HCT116 (cell line): ENCODE results near the gene IFT57. TPM values are rescaled to one million over a fixed set of nuclear protein-coding genes. Genes with fewer than 3 reads are reported as not detected.

Experiments
- ATAC-seq: fragments of 200-7000 bp; cut with Tn5 transposase; 2 replicates; pipeline ENCODE4 v1.9.1; 2020; ENCODE audit warnings: mild to moderate bottlenecking, moderate library complexity
- BruUV-seq: library from RNA; stranded (reverse); fragments of 400-500 nt; replicated peaks from 2 replicates; lab custom pipeline; 2021; lab: Mats Ljungman, UMichigan
- CTCF ChIA-PET: fragments of 300-600 bp; sonication (Branson Sonifier 250); formaldehyde crosslinking; loops from one replicate; lab custom pipeline; 2021; ENCODE audit warnings: antibody characterized with exemption; lab: Charles Lee
- POLR2A ChIA-PET: fragments of 300-600, 350-600 bp; sonication (Branson Sonifier 250); formaldehyde crosslinking; loops from one replicate; lab custom pipeline; 2021; ENCODE audit warnings: antibody characterized with exemption; lab: Charles Lee
- RAD21 ChIA-PET, 2 experiments: fragments of 300-600 bp; sonication (Branson Sonifier 250); formaldehyde crosslinking; loops; one replicate each; lab custom pipeline; 2023; ENCODE audit warnings: low total read pairs in 2 of 2; ENCODE audit not compliant: uncharacterized antibody in 2 of 2, unreplicated experiment in 2 of 2, low non-redundant PET in 1 of 2; lab: Charles Lee
- DNase-seq: peaks from one replicate; pipeline ENCODE4 v3.0.0-alpha.2; 2010; ENCODE audit warnings: low read depth, low spot score
- H2AFZ ChIP-seq: fragments of 200-600 bp; shearing (Covaris generic), sonication (generic); 2 replicates; pipeline ENCODE4 v1.6.1; 2017; ENCODE audit warnings: low read depth, mixed run types, mixed read lengths, antibody characterized with exemption, low read length; ENCODE audit not compliant: poor library complexity, severe bottlenecking
- H3K27ac ChIP-seq: 2 replicates; pipeline ENCODE4 v1.5.1; 2012; ENCODE audit warnings: low read depth, low read length
- H3K27me3 ChIP-seq: fragments of 200-600 bp; sonication (generic); 2 replicates; pipeline ENCODE4 v1.6.1; 2016; ENCODE audit warnings: mixed run types, low read length, mixed read lengths; ENCODE audit not compliant: insufficient read depth
- H3K36me3 ChIP-seq, 2 experiments: fragments of 200-500 bp in 1 of 2; fragments of 200-600 bp in 1 of 2; sonication (Bioruptor generic) in 1 of 2; sonication (generic) in 1 of 2; 2 replicates each; pipeline versions ENCODE4 v1.5.1 to v1.6.1; 2014 to 2016; ENCODE audit warnings: low read length in 2 of 2, inconsistent platforms in 1 of 2, mixed read lengths in 1 of 2, mixed run types in 1 of 2; ENCODE audit not compliant: insufficient read depth in 2 of 2, control insufficient read depth in 1 of 2
- H3K4me1 ChIP-seq, 2 experiments: fragments of 200-600 bp in 1 of 2; sonication (generic) in 1 of 2; 2 replicates each; pipeline versions ENCODE4 v1.5.1 to v1.6.1; 2012 to 2017; ENCODE audit warnings: low read length in 2 of 2, inconsistent platforms in 1 of 2, mild to moderate bottlenecking in 1 of 2, mixed read lengths in 1 of 2, mixed run types in 1 of 2, moderate library complexity in 1 of 2; ENCODE audit not compliant: insufficient read depth in 2 of 2, control insufficient read depth in 1 of 2
- H3K4me2 ChIP-seq: fragments of 200-600 bp; sonication (generic); 2 replicates; pipeline ENCODE4 v1.6.1; 2017; ENCODE audit warnings: mixed run types, low read length, mixed read lengths
- H3K4me3 ChIP-seq, 2 experiments: fragments of 200-600 bp in 1 of 2; sonication (generic) in 1 of 2; replicated peaks in 1 of 2; 2 replicates each; pipeline ENCODE4 v1.5.1; 2011 to 2016; ENCODE audit warnings: low read length in 2 of 2, control low read depth in 1 of 2, low read depth in 1 of 2, mild to moderate bottlenecking in 1 of 2, mixed read lengths in 1 of 2, mixed run types in 1 of 2
- H3K79me2 ChIP-seq: fragments of 200-600 bp; sonication (generic); 2 replicates; pipeline ENCODE4 v1.6.1; 2017; ENCODE audit warnings: mild to moderate bottlenecking, mixed run types, low read length, moderate library complexity, mixed read lengths; ENCODE audit not compliant: insufficient read depth
- H3K9ac ChIP-seq: fragments of 200-600 bp; sonication (generic); 2 replicates; pipeline ENCODE4 v1.6.1; 2016; ENCODE audit warnings: low read length, mixed read lengths
- H3K9me2 ChIP-seq: fragments of 200-600 bp; sonication (generic), shearing (Covaris generic); 2 replicates; pipeline ENCODE4 v1.6.1; 2017; ENCODE audit warnings: mixed run types, mild to moderate bottlenecking, moderate library complexity; ENCODE audit not compliant: insufficient read depth
- H3K9me3 ChIP-seq, 2 experiments: fragments of 200-500 bp in 1 of 2; fragments of 200-600 bp in 1 of 2; sonication (Bioruptor generic) in 1 of 2; sonication (generic) in 1 of 2; 2 replicates each; pipeline ENCODE4 v1.6.1; 2014 to 2017; ENCODE audit warnings: low read length in 2 of 2, mixed read lengths in 2 of 2, inconsistent platforms in 1 of 2, low read depth in 1 of 2, mild to moderate bottlenecking in 1 of 2, mixed run types in 1 of 2, moderate library complexity in 1 of 2; ENCODE audit not compliant: control insufficient read depth in 1 of 2, insufficient read depth in 1 of 2
- H4K20me1 ChIP-seq: fragments of 200-600 bp; sonication (generic), shearing (Covaris generic); 2 replicates; pipeline ENCODE4 v1.6.1; 2017; ENCODE audit warnings: mixed run types, mild to moderate bottlenecking, moderate library complexity; ENCODE audit not compliant: insufficient read depth
- CEBPB ChIP-seq: IDR thresholded peaks from 2 replicates; pipeline ENCODE4 v1.6.1; 2012; ENCODE audit warnings: low read depth
- EGR1 ChIP-seq: IDR thresholded peaks from 2 replicates; pipeline ENCODE4 v1.6.1; 2012; ENCODE audit warnings: low read depth
- EZH2phosphoT487 ChIP-seq: fragments of 200-600 bp; IDR thresholded peaks from 2 replicates; pipeline ENCODE4 v1.6.1; 2018; ENCODE audit warnings: antibody characterized with exemption, borderline replicate concordance
- FOSL1 ChIP-seq: IDR thresholded peaks from 2 replicates; pipeline ENCODE4 v1.6.1; 2012; ENCODE audit warnings: low read depth
- POLR2A ChIP-seq: IDR thresholded peaks from 2 replicates; pipeline ENCODE4 v1.7.0; 2011; ENCODE audit warnings: borderline replicate concordance; ENCODE audit not compliant: insufficient read depth, insufficient read length; ENCODE audit errors: extremely low read depth
- POLR2AphosphoS5 ChIP-seq: IDR thresholded peaks from 2 replicates; pipeline ENCODE4 v1.6.1; 2011; ENCODE audit warnings: mild to moderate bottlenecking, low read depth, low read length, moderate library complexity
- RAD21 ChIP-seq: IDR thresholded peaks from 2 replicates; pipeline ENCODE4 v1.6.1; 2012; ENCODE audit warnings: low read depth, mild to moderate bottlenecking
- SP1 ChIP-seq: IDR thresholded peaks from 2 replicates; pipeline ENCODE4 v1.6.1; 2012; ENCODE audit warnings: low read depth
- SRF ChIP-seq: IDR thresholded peaks from 2 replicates; pipeline ENCODE4 v1.6.1; 2012; ENCODE audit warnings: low read depth
- TCF7L2 ChIP-seq: IDR thresholded peaks from 2 replicates; pipeline ENCODE4 v1.7.0; 2011; ENCODE audit warnings: borderline replicate concordance, inconsistent platforms; ENCODE audit not compliant: insufficient read depth, insufficient read length; ENCODE audit errors: extremely low read depth
- ZFX ChIP-seq: fragments of 450-650 bp; IDR thresholded peaks from 2 replicates; pipeline ENCODE4 v1.6.1; 2017
- intact Hi-C: fragments of 100-400 bp; cut with micrococcal nuclease; formaldehyde crosslinking; loops from 2 replicates; pipeline ENCODE4 v1.10.0; 2022
- total RNA-seq: library from RNA; stranded (reverse); gene quantifications from one replicate; pipeline ENCODE4 v1.2.1, GENCODE V29; 2021; ENCODE audit not compliant: unreplicated experiment
- TF ChIP-seq, protein P1 (sequence below), 3 experiments: fragments of 200-600 bp in 1 of 3; sonication (generic) in 1 of 3; IDR thresholded peaks in 2 of 3; conservative IDR thresholded peaks in 1 of 3; 2 replicates each; pipeline ENCODE4 v1.5.1; 2012 to 2017; ENCODE audit warnings: low read depth in 2 of 3, low read length in 2 of 3, antibody characterized with exemption in 1 of 3, borderline replicate concordance in 1 of 3, control low read depth in 1 of 3, mild to moderate bottlenecking in 1 of 3, mixed read lengths in 1 of 3, mixed run types in 1 of 3, moderate library complexity in 1 of 3; ENCODE audit not compliant: insufficient read depth in 1 of 3
- TF ChIP-seq, protein P2 (sequence below): IDR thresholded peaks from 2 replicates; pipeline ENCODE4 v1.6.1; 2012
- TF ChIP-seq, protein P3 (sequence below): IDR thresholded peaks from 2 replicates; pipeline ENCODE4 v1.6.1; 2011; ENCODE audit warnings: mild to moderate bottlenecking, low read length, moderate library complexity; ENCODE audit not compliant: insufficient replicate concordance; ENCODE audit errors: extremely low read depth

The IFT57 gene
- total RNA-seq, 1 experiment from 2014 or later: 38.4 TPM

DNA sequence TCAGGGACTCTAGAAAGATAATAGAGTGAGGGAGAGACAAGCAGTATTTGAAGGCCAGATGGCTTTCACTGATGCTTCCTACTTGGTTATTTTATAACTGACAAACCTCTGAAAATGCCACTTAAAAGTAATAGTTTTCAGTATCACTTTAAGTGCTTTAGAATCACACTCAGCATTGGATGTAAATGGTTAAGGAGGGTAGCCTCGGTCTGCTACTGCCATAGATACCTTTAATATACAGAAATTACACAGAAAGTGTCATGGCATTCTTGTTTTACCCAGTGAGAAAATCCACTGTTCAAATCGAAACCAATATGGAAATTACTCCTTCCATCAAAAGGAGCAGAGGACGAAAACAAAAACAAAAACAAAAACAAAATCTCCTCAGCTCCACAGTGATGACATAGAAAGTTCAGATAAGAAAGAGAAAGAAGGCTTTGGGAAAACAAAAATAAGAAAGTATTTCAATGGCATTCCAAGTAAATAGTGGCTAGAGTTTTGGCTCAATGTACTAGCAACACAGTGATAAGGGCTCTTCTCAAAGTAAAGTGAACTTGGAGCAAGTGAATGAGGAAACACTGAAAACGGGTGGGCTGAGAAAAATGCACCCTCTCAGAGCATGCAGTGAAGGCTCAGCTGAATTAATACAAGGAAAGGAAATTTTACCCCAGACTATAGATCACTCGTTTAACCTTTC is 88.2 kb downstream of the IFT57 start:
- H3K4me1 ChIP-seq: peaks cover 0 to 45% of the 10 kb centered on the region in 2 experiments
- H3K36me3 ChIP-seq: no peaks in the 10 kb centered on the region
- no peaks in the 10 kb centered on the region for H4K20me1 ChIP-seq
- DNase-seq (no peak), ATAC-seq (no peak)
- no peaks in the 10 kb centered on the region for H3K9me2 ChIP-seq
- peak overlapping the region; percentile 28 for H2AFZ ChIP-seq
- H3K4me3 ChIP-seq: no peak overlapping the region
- BruUV-seq: no TSS peak
- POLR2A ChIA-PET: no interaction called here
- H3K27me3 ChIP-seq: no peaks in the 10 kb centered on the region
- no peak for TF ChIP-seq RAD21
- no peak for TF ChIP-seq FOSL1
- TF ChIP-seq, protein P1, sequence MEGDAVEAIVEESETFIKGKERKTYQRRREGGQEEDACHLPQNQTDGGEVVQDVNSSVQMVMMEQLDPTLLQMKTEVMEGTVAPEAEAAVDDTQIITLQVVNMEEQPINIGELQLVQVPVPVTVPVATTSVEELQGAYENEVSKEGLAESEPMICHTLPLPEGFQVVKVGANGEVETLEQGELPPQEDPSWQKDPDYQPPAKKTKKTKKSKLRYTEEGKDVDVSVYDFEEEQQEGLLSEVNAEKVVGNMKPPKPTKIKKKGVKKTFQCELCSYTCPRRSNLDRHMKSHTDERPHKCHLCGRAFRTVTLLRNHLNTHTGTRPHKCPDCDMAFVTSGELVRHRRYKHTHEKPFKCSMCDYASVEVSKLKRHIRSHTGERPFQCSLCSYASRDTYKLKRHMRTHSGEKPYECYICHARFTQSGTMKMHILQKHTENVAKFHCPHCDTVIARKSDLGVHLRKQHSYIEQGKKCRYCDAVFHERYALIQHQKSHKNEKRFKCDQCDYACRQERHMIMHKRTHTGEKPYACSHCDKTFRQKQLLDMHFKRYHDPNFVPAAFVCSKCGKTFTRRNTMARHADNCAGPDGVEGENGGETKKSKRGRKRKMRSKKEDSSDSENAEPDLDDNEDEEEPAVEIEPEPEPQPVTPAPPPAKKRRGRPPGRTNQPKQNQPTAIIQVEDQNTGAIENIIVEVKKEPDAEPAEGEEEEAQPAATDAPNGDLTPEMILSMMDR (IDR thresholded peaks at IDR 0.05 in 2 of 3, conservative IDR thresholded peaks at IDR 0.05 in 1 of 3; ENCODE audit: borderline replicate concordance in 1 of 3, insufficient read depth in 1 of 3, low read depth in 2 of 3, low read length in 2 of 3): no peak
- no peak for TF ChIP-seq SP1
- TF ChIP-seq POLR2A: no peak
- TF ChIP-seq ZFX: no peak
- TF ChIP-seq, protein P2, sequence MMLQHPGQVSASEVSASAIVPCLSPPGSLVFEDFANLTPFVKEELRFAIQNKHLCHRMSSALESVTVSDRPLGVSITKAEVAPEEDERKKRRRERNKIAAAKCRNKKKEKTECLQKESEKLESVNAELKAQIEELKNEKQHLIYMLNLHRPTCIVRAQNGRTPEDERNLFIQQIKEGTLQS: no peak
- TF ChIP-seq TCF7L2: no peak
- TF ChIP-seq CEBPB: no peak
- TF ChIP-seq SRF: no peak
- TF ChIP-seq EGR1: no peak
- TF ChIP-seq POLR2AphosphoS5: no peak
- TF ChIP-seq, protein P3, sequence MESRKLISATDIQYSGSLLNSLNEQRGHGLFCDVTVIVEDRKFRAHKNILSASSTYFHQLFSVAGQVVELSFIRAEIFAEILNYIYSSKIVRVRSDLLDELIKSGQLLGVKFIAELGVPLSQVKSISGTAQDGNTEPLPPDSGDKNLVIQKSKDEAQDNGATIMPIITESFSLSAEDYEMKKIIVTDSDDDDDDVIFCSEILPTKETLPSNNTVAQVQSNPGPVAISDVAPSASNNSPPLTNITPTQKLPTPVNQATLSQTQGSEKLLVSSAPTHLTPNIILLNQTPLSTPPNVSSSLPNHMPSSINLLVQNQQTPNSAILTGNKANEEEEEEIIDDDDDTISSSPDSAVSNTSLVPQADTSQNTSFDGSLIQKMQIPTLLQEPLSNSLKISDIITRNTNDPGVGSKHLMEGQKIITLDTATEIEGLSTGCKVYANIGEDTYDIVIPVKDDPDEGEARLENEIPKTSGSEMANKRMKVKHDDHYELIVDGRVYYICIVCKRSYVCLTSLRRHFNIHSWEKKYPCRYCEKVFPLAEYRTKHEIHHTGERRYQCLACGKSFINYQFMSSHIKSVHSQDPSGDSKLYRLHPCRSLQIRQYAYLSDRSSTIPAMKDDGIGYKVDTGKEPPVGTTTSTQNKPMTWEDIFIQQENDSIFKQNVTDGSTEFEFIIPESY: no peak
- no peak for TF ChIP-seq EZH2phosphoT487
- no peak overlapping the region for H3K9ac ChIP-seq
- H3K4me2 ChIP-seq: no peak overlapping the region
- intact Hi-C loops: no loop called here
- RAD21 ChIA-PET: no interaction called here
- CTCF ChIA-PET: no interaction called here
- no peaks in the 10 kb centered on the region for H3K79me2 ChIP-seq
- H3K27ac ChIP-seq: no peak overlapping the region
- no peaks in the 10 kb centered on the region for H3K9me3 ChIP-seq
